SK-N-MC (cell line): ENCODE data around the gene ST8SIA5.

ENCODE experiments used
- EZH2 ChIP-seq: fragments of 200-600 bp; sonication (generic); IDR thresholded peaks from one replicate; pipeline ENCODE4 v1.6.1; 2017; ENCODE audit warnings: antibody characterized with exemption
- FOXP2 ChIP-seq: optimal IDR thresholded peaks from 2 replicates; pipeline ENCODE3; 2011; ENCODE audit warnings: mild to moderate bottlenecking, moderate library complexity; ENCODE audit not compliant: insufficient read depth; ENCODE audit errors: extremely low read length, control extremely low read depth
- POLR2AphosphoS5 ChIP-seq: IDR thresholded peaks from 2 replicates; pipeline ENCODE4 v1.6.1; 2012; ENCODE audit warnings: mild to moderate bottlenecking, low read depth, low read length, borderline replicate concordance

GRCh38 chr18:46683252-46683651, 73.6 kb downstream of the ST8SIA5 start:
- TF ChIP-seq POLR2AphosphoS5 = no peak
- TF ChIP-seq EZH2 = no peak
- TF ChIP-seq FOXP2 = no peak
